Nephron (organoid): ENCODE data around the gene TIMM50.

Experiments used
- H3K27ac Mint-ChIP-seq, 3 experiments: 2 replicates each; pipeline ENCODE4 v1.8.0; 2020; ENCODE audit warnings: mixed read lengths in 3 of 3, mild to moderate bottlenecking in 2 of 3, moderate library complexity in 1 of 3
- H3K27me3 Mint-ChIP-seq: 2 replicates; pipeline ENCODE4 v1.8.0; 2021; ENCODE audit warnings: low read depth, mild to moderate bottlenecking, moderate library complexity, mixed read lengths
- H3K36me3 Mint-ChIP-seq: 2 replicates; pipeline ENCODE4 v1.8.0; 2020; ENCODE audit warnings: low read depth, mixed read lengths
- H3K4me1 Mint-ChIP-seq: 2 replicates; pipeline ENCODE4 v1.8.0; 2020; ENCODE audit warnings: mixed read lengths
- H3K4me3 Mint-ChIP-seq, 3 experiments: 2 replicates each; pipeline ENCODE4 v1.8.0; 2020; ENCODE audit warnings: mild to moderate bottlenecking in 3 of 3, mixed read lengths in 3 of 3, moderate library complexity in 2 of 3
- H3K9me3 Mint-ChIP-seq: 2 replicates; pipeline ENCODE4 v1.8.0; 2020; ENCODE audit warnings: mixed read lengths
- TF ChIP-seq, protein P1 (sequence below), 3 experiments: fragments of 200-600 bp; sonication (generic); IDR thresholded peaks; one replicate each; pipeline ENCODE4 v1.5.0; 2021; ENCODE audit warnings: antibody characterized with exemption in 3 of 3; ENCODE audit not compliant: unreplicated experiment in 3 of 3

The TIMM50 gene

DNA sequence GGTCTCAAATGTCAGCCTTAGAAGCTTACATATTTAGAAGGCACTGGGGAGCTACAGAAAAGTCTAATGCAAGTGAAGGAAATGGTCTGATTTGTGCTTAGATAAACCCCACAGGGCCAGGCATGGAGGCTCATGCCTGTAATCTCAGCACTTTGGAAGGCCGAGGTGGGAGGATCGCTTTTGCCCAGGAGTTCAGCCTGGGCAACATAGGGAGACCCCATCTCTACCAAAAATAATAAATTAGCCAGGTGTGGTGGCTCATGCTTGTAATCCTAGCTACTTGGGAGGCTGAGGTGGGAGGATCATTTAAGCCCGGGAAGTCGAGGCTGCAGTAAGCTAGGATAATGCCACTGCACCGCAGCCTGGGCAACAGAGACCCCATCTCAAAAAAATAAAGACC lies 15.4 kb downstream of the TIMM50 start:
- Mint-ChIP-seq H3K4me3 (no peak overlapping the region), H3K9me3 (no peaks in the 10 kb centered on the region), H3K27me3 (peaks cover 59% of the 10 kb centered on the region), H3K27ac (no peak overlapping the region), H3K36me3 (peaks cover 8% of the 10 kb centered on the region), H3K4me1 (peaks cover 14% of the 10 kb centered on the region)
- TF ChIP-seq, protein P1, sequence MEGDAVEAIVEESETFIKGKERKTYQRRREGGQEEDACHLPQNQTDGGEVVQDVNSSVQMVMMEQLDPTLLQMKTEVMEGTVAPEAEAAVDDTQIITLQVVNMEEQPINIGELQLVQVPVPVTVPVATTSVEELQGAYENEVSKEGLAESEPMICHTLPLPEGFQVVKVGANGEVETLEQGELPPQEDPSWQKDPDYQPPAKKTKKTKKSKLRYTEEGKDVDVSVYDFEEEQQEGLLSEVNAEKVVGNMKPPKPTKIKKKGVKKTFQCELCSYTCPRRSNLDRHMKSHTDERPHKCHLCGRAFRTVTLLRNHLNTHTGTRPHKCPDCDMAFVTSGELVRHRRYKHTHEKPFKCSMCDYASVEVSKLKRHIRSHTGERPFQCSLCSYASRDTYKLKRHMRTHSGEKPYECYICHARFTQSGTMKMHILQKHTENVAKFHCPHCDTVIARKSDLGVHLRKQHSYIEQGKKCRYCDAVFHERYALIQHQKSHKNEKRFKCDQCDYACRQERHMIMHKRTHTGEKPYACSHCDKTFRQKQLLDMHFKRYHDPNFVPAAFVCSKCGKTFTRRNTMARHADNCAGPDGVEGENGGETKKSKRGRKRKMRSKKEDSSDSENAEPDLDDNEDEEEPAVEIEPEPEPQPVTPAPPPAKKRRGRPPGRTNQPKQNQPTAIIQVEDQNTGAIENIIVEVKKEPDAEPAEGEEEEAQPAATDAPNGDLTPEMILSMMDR (IDR thresholded peaks at IDR 0.05; ENCODE audit: unreplicated experiment in 3 of 3), result no peak

DNA sequence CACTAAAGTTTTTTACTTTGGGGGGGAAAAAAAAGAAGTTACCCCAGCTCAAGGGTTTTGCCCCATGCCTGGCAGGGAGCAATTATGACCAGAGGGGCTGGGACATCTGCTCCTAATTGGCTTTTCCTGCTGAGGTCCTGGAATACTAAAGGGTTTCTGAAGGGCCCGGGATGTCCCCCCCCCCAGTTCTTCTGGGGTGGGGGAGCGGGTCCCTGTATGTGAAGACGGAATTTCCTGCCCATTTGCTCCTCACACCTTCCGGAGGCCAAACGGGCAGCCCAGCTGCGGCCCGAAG lies 17.0 kb downstream of the TIMM50 start:
- Mint-ChIP-seq H3K27ac (no peak overlapping the region), H3K36me3 (peaks cover 4% of the 10 kb centered on the region), H3K9me3 (no peaks in the 10 kb centered on the region), H3K4me1 (peaks cover 14% of the 10 kb centered on the region), H3K4me3 (peak overlapping the region in 1 of 3 experiments; percentile 68), H3K27me3 (peaks cover 68% of the 10 kb centered on the region)
- TF ChIP-seq, protein P1 (IDR thresholded peaks at IDR 0.05; ENCODE audit: unreplicated experiment in 3 of 3), result no peak

DNA sequence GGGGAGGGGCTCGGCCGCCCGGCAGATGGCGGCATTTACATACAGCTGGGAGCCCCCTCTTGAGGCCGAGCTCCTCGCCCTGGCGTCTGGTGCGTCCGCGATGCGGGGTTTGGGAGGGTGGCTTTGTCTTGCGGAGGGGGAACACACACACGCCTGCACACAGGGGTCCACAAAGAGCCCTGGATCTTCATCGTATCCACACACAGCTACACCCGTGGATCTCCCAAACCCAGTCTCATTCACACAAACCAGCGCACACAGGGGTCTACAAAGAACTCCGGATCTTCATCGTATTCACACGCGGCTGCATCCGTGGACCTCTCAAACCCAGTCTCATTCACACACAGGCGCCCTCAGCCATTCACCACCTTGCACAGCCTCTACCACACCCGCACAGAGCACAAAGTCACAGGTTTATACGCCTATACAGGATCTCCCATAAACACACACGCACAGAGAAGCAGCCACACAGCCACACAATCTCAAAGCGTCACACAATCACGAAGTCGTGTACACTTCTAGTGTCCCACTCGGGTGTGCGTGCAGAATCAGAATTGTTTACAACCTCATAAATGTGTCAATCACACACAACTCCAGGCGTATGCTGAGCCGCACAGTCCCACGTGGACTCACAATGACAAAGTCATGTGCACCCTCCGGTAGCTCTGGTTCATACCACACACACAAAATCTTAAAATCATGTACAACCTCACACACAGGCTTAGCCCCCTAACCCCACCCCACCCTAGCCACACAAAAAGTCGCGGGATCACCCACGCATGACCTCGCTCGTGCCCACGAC lies 17.6 kb downstream of the TIMM50 start:
- TF ChIP-seq, protein P1 (IDR thresholded peaks at IDR 0.05; ENCODE audit: unreplicated experiment in 3 of 3), result peak; percentile 35 to 53 (median 47)
- H3K36me3 Mint-ChIP-seq, result no peaks in the 10 kb centered on the region
- no peaks in the 10 kb centered on the region for H3K9me3 Mint-ChIP-seq
- peaks cover 72% of the 10 kb centered on the region for H3K27me3 Mint-ChIP-seq
- H3K27ac Mint-ChIP-seq, result no peak overlapping the region
- peaks cover 14% of the 10 kb centered on the region for H3K4me1 Mint-ChIP-seq
- H3K4me3 Mint-ChIP-seq, result peak overlapping the region; percentile 40 to 68 (median 62)

DNA sequence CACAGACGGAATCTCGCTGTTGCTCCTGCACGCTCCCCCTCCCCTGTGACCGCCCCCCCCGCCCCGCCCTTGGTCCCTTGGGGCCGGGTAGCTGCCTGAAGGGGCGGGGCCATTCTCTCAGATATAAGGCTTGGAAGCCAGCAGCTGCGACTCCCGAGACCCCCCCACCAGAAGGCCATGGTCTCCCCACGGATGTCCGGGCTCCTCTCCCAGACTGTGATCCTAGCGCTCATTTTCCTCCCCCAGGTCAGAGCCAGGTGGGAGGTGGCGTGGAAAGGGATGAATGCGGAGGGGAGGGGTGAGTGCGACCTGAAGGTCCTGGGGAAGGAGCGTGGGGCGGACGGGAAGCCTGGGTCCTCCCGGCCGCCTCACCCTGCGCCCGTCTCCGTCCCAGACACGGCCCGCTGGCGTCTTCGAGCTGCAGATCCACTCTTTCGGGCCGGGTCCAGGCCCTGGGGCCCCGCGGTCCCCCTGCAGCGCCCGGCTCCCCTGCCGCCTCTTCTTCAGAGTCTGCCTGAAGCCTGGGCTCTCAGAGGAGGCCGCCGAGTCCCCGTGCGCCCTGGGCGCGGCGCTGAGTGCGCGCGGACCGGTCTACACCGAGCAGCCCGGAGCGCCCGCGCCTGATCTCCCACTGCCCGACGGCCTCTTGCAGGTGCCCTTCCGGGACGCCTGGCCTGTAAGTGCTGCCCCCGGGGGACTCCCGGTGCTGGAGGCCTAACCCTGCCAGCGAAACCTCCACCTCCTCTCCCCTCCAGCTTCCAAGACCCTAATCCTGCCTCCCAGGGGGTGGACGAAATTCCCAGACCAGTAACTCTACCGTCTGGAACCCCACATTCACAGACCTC lies 18.4 kb downstream of the TIMM50 start, which contains the start of gene DLL3:
TSS of gene DLL3 (plus strand) at position 150 of the 845 bp plus-strand sequence. CDS start at position 178, 28 bp downstream.
- H3K27me3 Mint-ChIP-seq, result peaks cover 80% of the 10 kb centered on the region
- H3K36me3 Mint-ChIP-seq, result no peaks in the 10 kb centered on the region
- H3K27ac Mint-ChIP-seq, result no peak within 1 kb of the TSS
- H3K4me3 Mint-ChIP-seq, result peak within 1 kb of the TSS; percentile 54 to 78 (median 71)
- H3K4me1 Mint-ChIP-seq, result peaks cover 14% of the 10 kb centered on the region
- TF ChIP-seq, protein P1 (IDR thresholded peaks at IDR 0.05; ENCODE audit: unreplicated experiment in 3 of 3), result no peak
- H3K9me3 Mint-ChIP-seq, result no peaks in the 10 kb centered on the region

DNA sequence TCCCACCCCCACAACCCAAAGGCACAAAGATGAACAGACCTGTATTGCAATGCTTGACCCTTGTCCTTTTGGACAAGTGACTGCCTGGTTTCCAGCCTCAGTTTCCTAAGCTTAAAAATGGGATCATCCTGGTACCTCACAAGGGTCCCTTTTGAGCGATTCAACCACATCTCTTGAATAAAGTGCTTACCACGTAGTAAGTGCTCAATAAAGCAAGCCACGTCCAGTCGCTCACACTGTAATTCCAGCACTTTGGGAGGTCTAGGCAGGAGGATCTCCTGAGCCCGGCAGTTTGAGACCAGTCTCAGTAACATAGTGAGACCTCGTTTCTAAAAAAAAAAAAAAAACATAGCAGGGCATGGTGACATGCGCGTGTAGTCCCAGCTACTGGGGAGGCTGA lies 19.3 kb downstream of the TIMM50 start:
- Mint-ChIP-seq H3K9me3 (no peaks in the 10 kb centered on the region), H3K27ac (no peak overlapping the region), H3K27me3 (peaks cover 86% of the 10 kb centered on the region), H3K36me3 (no peaks in the 10 kb centered on the region), H3K4me1 (peaks cover 14% of the 10 kb centered on the region), H3K4me3 (peak overlapping the region; percentile 37 to 78 (median 71))
- TF ChIP-seq, protein P1 (IDR thresholded peaks at IDR 0.05; ENCODE audit: unreplicated experiment in 3 of 3), result no peak
